Stimulated activated CD4-positive, alpha-beta T cell treated with anti-CD3 and anti-CD28 coated beads, Interleukin-15, amount 100 ng/mL, for 24 hours (primary cell): Measurements from ENCODE around the gene CEP112.
"Not testable (repeated sequence)": the region's sequence is repeated elsewhere in the genome, so short reads cannot be mapped to it uniquely, and the experiment has no call there.

ENCODE experiments used
- DNase-seq: peaks from one replicate; pipeline ENCODE4 v3.0.0-alpha.2; 2020

Gene CEP112

GRCh38 chr17:66210208-66210574 is 18.3 kb upstream of the CEP112 start:
- DNase-seq: no peak

GRCh38 chr17:66207936-66208335 is 16.0 kb upstream of the CEP112 start:
- no peak for DNase-seq

GRCh38 chr17:66203274-66204015 is 11.5 kb upstream of the CEP112 start:
- DNase-seq: no peak

- DNase-seq: peak; percentile 63
These were observed 8.8 kb upstream of the CEP112 start for GRCh38 chr17:66200685-66201092.

GRCh38 chr17:66198242-66198641 is 6.3 kb upstream of the CEP112 start:
- no peak for DNase-seq

- no peak for DNase-seq
These were observed 400 bp upstream of the CEP112 start for GRCh38 chr17:66192378-66192687.

- peak; percentile 11 for DNase-seq
These were observed 968 bp downstream of the CEP112 start for GRCh38 chr17:66190738-66191592.

GRCh38 chr17:66187718-66188117 is 4.2 kb downstream of the CEP112 start:
- DNase-seq: no peak

- no peak for DNase-seq
These were observed 6.1 kb downstream of the CEP112 start for GRCh38 chr17:66185862-66186261.

GRCh38 chr17:66184392-66184791 is 7.5 kb downstream of the CEP112 start:
- DNase-seq: no peak

GRCh38 chr17:66183529-66183928 is 8.4 kb downstream of the CEP112 start:
- DNase-seq: no peak

- no peak for DNase-seq
These were observed 13.3 kb downstream of the CEP112 start for GRCh38 chr17:66178642-66179041.

- DNase-seq: no peak
These were observed 14.9 kb downstream of the CEP112 start for GRCh38 chr17:66177048-66177447.

GRCh38 chr17:66175892-66176291 is 16.0 kb downstream of the CEP112 start:
- DNase-seq: no peak

GRCh38 chr17:66172691-66173223 is 19.2 kb downstream of the CEP112 start:
- no peak for DNase-seq

GRCh38 chr17:66172144-66172543 is 19.8 kb downstream of the CEP112 start:
- no peak for DNase-seq

- DNase-seq: no peak
These were observed 20.2 kb downstream of the CEP112 start for GRCh38 chr17:66171692-66172091.

- DNase-seq: no peak
These were observed 20.8 kb downstream of the CEP112 start for GRCh38 chr17:66171172-66171571.

GRCh38 chr17:66169839-66170238 is 22.1 kb downstream of the CEP112 start:
- no peak for DNase-seq

- no peak for DNase-seq
These were observed 24.6 kb downstream of the CEP112 start for GRCh38 chr17:66167189-66167815.

GRCh38 chr17:66165537-66166123 is 26.3 kb downstream of the CEP112 start:
- no peak for DNase-seq

GRCh38 chr17:66155055-66155454 is 36.9 kb downstream of the CEP112 start:
- DNase-seq: not testable (repeated sequence)

GRCh38 chr17:66152756-66153155 is 39.2 kb downstream of the CEP112 start:
- DNase-seq: no peak
